Measurements from ENCODE around the gene HEATR5A.
"Not testable (repeated sequence)": the region's sequence is repeated elsewhere in the genome, so short reads cannot be mapped to it uniquely, and the experiment has no call there.

HEATR5A gene

DNA sequence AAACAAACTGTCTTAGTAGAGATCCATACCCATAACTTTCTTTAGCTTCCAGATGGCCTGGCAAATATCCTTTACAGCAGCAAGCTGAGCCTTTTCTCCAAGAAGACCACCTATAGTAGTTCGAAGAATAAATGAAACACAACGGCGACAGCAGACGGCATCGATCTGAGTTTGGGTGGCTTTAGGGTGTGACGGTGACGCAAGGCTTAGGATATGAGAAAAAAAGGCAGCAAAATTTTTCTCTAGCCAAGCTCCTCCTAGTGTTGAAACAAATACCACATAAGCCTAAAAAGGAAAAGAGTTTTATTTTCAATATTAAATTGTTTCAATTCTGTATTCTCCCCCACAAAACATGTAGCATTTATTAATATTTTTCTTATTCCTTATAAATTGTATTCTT, 33.3 kb downstream of the HEATR5A start:
- no peak for DNase-seq

DNA sequence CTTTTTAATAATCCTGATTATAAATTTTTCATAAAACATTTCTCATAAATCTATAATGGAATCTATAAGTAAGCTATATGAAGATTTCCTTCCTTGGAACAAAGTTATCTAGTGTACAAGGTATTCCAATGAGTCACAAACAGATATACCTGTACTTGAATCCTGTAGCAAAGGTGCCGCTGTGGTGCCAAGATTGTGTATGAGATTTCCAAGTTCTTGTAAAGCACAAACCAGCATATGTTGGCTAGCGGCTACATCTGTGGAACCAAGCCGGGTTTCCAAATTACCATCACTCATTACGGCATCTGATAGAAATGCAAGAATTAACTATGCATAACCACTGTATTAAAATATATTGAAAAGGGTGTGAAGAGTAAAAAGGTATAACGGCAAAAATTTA, 34.1 kb downstream of the HEATR5A start:
- no peak for DNase-seq

DNA sequence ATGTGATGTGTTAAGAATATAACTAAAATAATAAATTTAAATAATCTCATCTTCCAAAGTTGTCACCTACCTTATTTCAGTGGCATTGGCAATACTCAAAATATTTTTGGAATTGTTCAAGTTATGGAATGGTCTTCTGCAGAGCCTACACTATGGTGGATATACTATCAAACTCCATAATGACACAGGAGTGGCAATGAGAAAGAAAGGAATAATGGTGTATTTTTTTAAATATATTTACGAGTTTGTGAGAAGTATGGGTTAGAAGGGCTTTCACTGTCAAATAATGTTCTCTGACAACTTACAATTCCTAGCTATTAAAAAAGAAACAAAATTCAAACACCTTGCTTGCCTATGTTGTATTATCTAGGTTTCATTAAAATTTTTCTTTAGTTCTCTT, 38.1 kb downstream of the HEATR5A start:
- DNase-seq, result no peak

DNA sequence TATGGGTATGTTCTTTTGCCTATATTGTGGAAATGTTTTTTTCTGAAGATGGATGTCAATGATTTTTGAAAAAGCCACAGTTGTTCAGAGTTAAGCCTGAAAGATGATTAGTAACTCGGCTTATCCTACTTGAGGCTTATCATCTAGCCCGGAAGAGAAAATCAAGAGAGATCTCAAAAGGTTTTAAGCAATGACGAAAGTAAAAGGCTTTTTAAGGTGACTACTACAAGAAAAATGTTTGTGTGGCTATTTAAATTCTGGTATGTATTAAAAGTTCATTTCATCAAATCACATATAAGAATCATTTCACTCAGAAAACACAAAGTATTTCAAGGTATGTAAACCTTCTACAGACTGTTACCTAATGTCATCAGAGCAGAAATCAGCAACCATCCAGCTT, 40.2 kb downstream of the HEATR5A start:
- no peak for DNase-seq

DNA sequence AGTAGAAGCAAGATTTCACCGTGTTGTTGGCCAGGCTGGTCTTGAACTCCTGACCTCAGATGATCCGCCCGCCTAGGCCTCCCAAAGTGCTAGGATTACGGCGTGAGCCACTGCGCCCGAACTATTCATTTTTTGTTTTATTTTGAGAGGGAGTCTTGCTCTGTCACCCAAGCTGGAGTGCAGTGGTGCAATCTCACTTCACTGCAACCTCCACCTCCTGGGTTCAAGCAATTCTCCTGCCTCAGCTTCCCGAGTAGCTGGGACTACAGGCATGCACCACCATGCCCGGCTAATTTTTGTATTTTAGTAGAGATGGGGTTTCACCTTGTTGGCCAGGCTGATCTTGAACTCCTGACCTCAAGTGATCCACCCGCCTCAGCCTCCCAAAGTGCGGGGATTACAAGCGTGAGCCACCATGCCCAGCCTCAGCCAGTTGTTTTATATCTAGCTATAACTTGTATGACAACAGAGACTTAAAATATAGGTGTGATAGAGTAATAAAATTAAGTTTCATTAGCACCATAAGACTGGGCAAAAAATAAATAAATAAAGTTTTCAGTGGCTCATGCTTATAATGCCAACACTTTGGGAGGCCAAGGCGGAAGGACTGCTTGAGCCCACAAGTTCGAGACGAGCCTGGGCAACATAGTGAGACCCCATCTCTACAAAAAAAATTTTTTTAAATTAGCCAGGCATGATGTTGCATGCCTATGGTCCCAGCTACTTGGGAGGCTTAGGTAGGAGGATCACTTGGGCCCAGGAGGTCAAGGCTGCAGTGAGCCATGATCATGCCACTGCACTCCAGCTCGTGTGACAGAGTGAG, 41.0 kb downstream of the HEATR5A start:
- DNase-seq, result not testable (repeated sequence)

DNA sequence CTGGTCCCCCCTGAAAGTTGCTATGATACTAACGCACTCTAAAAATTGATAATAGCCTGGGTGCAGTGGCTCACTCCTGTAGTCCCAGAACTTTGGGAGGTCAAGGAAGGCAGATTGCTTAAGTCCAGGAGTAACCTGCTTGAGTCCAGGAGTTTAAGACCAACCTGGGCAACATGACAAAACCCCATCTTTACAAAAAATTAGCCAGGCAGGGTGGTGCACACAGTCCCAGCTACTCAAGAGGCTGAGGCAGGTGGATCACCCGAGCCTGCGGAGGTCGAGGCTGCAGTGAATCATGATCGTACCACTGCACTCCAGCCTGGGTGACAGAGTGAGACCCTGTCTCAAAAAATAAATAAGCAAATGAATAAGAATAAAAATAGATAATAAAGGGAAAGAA, 42.9 kb downstream of the HEATR5A start:
- DNase-seq, result no peak

DNA sequence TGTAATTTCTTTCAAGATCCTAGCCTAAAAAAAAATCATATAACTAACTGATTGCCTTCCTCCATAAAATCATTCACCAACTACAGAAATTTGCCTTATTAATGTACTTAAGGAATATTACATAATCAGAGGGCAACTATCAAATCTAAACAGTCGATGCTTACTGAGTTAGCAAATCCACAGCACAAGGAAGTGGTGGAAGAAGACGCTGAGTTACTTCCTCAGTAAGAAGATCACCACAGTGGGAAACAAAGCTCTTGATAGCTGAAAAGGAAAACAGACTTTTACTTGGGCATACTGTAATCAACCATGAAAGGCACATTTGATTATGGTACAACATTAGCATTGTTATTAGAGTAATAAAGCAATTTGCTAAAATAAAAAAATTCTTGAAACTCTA, 48.7 kb downstream of the HEATR5A start:
- DNase-seq, result peak; percentile 10

DNA sequence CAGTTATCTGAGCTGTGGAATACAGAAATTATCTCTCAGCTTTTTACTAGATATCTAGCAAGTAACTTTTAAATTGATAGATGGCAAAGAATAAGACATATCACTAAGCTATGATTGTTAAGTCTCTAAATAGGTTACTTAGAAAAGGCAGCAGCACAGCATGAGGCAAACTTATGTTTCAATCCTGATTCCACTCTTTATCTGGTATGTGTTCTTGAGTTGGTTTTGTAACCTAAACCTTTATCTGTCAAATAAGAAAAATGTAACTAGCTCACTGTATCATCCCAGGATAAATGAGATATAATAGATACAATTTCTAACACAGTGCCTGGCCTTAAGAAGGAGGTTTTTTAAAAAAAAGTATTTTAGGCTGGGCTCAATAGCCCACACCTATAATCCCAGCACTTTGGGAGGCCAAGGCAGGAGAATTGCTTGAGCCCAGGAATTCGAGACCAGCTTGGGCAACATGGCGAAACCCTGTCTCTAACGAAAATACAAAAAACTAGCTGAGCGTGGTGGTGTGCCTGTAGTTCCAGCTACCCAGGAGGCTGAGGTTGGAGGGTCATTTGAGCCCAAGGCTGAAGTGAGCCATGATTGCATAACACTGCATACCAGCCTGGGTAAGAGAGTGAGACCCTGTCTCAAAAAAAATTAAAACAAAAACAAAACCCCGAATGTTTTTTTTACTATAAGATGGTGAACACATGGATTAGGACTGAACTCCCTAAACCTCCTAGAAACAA, 56.8 kb downstream of the HEATR5A start:
- no peak for DNase-seq

DNA sequence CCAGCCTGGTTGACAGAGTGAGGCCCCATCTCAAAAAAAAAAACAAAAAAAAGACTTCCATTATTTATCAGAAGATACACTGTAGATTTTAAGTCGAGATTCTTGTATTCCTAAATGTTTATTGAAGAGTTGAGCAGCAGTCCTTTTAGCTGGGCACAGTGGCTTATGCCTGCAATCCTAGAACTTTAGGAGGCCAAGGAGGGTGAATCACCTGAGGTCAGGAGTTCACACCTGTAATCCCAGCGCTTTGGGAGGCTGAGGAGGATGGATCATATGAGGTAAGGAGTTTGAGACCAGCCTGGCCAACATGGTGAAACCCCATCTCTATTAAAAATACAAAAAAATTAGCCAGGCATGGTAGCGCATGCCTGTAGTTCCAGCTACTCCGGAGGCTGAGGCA, 57.6 kb downstream of the HEATR5A start:
- DNase-seq, result no peak

DNA sequence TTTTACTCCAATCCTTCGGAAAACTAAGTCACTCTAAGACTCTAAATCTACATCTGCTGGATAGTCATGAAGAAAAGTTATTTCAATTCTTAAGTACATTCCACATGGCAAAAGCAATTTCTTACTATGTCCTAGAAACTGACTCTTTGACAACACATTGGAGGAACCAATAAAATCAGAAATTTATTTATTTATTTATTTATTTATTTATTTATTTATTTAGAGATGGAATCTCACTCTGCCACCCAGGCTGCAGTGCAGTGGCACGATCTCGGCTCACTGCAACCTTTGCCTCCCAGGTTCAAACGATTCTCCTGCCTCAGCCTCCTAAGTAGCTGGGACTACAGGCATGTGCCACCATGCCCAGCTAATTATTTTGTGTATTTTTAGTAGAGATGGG, 58.6 kb downstream of the HEATR5A start:
- DNase-seq, result not testable (repeated sequence)

DNA sequence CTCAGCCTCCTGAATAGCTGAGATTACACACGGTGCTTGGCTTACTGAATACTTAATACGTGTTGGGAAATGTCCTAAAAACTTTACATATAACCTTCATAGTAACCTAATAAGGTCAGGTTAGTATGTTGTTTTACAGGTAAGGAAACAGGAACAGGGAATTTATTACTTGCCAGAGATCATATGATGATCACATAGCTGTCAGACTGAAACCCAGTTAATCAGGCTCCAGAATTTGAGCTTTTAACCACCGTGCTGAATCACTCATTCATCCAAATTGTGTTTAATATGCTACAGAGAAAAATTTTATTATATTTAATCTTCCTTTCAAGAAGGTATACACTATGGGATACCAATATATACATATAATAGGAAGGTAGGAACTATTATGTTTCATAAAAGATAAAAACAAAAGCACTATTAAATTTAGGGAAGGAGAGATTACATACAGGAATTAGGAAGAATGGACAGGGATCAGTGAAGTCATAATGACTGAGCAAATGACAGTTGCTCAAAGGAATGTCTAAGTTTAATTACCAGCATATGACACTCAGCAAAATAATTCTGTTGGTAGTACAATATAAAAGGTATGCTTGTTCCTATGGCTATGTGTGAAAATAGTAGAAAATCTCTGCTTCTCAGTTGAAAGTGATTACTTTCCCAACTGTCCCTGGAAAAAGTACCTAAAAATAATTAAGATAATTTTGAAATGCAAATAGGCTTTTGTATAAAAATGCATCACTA, 59.3 kb downstream of the HEATR5A start:
- no peak for DNase-seq

DNA sequence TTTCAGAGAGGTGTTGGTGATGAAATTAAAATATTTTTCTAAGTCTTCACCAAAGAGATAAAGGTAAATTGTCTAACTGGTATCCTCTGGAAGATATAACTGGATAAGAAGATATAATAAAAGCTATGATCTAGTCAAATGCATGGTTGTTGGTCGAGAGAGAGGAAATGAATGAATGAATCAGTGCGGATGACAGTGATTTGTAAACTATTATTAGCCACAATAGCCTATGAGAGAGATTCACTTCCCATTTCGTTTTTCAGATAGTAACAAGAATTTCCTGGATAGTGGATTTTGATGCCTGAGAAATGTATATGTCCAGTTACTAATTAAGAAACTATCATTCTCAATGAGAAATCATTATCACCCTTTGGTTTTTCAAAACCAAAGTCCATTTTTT, 63.1 kb downstream of the HEATR5A start:
- DNase-seq, result no peak

DNA sequence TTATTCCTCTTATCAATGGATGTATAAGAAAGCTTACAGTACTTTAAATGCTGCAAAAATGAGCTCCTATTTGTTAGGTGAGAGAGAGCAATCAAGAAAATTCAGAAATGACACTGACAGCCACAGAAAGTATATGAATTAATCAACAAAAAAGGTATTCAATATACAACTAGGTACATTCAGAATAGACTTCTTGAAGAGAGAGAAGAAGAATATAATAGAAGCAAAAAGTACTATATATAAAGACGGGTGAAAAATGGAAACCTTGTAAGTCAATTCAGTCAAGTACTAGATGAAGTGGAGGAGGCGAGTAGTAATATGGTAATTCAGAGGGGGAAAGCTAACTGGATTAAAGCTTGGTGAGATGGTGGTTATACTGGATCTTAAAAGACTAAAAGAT, 74.3 kb downstream of the HEATR5A start:
- peak; percentile 4 for DNase-seq

DNA sequence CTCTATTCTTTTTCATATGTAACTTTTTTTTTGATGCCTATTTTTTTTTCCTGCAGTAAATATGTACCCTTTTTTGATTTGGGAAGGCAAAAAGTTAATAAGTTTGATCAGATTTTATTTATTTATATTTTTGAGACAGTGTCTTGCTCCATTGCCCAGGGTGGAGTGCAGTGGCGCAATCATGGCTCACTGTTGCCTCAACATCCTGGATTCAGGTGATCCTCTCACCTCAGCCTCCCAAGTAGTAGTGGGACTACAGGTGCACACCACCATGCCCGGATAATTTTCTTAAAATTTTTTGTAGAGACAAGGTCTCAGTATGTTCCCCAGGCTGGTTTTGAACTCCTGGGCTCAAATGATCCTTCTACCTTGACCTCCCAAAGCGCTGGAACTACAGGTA, 79.1 kb downstream of the HEATR5A start:
- no peak for DNase-seq

DNA sequence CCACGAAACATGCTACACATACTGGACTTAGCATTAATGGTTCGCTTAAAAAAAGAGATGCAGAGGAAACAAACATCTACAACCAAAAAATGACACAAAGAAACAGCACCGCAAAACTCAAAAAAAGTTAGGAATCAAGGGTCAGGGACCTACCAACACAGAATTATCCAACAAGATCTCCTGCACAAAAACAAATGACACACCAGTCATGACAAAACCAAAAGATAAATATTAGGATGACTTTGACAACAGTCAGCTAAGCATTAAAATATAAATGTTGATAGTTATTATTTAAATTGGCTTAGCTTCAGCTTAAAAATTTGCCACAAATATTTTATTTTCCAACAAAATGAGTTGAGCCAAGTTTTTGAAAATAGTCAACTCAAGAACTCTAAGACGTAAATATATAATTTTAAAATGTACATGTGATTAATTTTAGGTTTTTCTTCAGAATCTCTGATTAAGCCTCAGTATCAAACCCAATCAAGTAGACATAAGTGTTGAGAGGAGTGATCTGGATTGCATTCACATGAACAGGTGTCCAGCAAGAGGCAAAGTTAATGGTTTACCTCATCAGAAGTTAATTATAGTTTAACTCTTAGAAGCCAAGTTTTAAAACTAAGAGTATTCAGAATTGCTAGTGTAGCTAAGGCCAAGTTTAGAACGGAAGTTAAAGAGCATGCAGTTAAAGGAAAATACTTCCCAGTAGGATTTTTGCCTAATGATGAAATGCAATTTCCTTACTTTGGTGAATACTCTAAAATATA, 79.9 kb downstream of the HEATR5A start:
- no peak for DNase-seq

DNA sequence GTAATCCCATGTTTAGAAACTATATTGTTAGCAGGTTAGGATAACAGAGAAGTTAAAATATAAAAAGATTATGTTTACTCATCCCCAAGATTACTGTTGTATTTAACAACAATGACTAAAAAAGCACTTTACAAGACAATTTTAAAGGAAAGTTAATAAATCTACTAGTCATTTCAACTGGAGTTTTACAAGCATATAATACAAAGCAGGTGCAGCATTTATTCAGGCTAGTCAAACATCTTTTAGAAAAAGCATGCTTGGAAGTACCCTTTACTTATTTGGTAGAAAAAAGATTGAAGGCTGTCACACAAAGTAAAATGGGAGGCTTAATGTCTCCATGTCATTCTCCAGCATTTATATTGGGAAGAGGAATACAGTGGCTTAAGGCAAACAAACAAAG, 80.6 kb downstream of the HEATR5A start:
- DNase-seq, result no peak

DNA sequence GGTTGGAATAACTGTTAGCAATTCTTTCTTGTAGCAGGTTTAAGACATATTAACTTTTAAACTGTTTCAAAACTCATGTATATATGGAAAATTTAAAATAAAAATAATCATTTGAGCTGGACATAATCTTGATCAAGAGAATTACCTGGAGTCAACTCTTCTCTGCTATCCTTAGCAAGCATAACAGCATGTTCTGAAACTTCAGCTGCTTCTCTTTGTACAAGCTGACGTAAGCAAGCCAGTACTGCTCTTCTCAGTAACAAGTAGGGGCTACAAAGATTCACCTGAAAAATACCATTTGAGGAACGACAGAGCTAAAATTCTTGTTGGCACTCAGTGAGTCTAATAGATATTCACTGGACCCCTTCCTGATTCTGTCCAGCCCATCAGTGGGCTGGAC, 83.0 kb downstream of the HEATR5A start:
- no peak for DNase-seq

DNA sequence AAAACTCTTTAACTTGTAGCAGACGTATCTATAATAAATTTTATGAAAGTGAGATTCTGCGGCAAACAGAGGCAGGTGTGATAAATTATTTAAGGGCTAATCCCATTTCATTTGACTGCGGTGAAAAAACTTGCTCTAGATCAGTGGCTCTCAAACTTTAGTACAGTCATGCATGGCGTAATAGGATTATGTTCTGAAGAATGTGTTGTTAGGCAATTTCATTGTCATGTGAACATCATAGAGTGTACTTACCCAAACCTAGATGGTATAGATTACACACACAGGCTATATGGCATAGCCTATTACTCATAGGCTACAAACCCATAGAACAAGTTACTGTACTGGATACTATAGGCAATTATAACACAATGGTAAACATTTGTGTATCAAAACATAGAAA, 83.7 kb downstream of the HEATR5A start:
- no peak for DNase-seq

DNA sequence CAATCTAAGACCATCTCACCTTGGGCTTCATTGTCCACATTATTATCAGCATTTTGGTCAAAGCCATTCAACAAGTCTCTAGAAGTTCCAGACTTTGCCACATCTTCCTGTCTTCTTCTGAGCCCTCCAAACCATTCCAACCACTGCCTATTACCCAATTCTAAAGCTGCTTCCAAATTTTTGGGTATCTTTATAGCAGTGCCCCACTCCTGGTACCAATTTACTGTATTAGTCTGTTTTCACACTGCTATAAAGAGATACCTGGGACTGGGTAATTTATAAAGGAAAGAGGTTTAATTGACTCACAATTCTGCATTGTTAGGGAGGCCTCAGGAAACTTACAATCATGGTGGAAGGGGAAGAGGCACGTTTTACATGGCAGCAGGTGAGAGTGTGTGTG, 89.0 kb downstream of the HEATR5A start:
- not testable (repeated sequence) for DNase-seq

DNA sequence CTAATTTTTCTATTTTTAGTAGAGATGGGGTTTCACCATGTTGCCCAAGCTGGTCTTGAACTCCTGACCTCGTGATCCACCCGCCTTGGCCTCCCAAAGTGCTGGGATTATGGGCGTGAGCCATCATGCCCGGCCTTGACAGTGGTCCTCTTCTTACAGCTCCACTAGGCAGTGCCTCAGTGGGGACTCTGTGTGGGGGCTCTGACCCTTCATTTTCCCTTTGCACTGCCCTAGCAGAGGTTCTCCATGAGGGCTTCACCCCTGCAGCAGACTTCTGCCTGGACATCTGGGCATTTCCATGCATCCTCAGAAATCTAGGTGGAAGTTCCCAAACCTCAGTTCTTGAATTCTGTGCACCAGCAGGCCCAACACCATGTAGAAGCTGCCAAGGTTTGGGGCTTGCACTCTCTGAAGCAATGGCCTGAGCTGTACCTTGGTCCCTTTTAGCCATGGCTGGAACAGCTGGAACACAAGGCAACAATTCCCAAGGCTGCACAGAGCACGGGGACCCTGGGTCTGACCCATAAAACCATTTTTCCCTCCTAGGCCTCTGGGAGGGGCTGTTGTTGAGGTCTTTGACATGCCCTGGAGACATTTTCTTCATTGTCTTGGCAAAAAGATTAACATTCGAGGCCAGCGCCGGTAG, 90.4 kb downstream of the HEATR5A start:
- not testable (repeated sequence) for DNase-seq

DNA sequence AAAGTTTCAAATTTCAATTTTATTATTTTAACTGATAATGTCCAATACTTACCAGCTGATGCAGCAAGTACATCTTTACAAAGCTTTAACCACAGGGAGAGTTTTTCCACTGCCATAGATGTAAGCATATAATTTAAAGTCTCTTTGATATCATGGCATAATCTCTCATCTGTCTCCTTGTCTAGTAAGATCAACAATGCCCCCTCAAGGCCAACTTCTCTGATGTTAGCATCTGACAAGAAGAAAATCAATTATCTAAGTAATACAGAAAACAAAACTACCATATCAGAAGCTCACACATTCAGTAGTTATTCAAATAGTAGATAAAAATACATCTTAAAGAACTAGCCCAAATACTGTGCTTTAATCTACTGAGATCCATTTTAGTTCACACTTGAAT, 94.2 kb downstream of the HEATR5A start:
- peak; percentile 4 for DNase-seq

DNA sequence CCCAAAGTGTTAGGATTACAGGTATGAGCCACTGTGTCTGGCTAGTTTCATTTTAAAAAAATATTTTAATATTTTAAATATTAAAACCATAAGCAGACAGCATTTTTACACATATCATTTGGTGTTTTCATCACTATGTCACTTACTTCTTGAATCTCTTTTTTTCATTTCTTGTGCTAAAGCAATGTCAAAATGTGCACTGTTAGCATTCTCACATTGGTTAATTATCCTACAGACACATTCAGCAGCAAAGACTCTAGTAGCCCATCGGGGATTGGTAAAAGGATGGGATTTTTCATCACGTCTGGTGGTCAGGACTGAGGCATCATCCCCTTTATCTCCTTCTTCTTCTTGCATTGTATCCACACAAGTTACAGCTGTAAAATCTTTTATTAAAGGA, 96.9 kb downstream of the HEATR5A start:
- DNase-seq, result no peak

Data from activated CD4-positive, alpha-beta T cell treated with anti-CD3 and anti-CD28 coated beads, Interleukin-10, Interleukin-2, amounts not matched to agents 100 ng/mL and 50 ng/mL, durations not matched to agents 16 hours and 8 hours (primary cell).